Gastrocnemius medialis (tissue), 4 donors: ENCODE results near the gene MMP11. TPM values are rescaled to one million over a fixed set of nuclear protein-coding genes. Genes with fewer than 3 reads are reported as not detected.
A peak's percentile ranks its signal among the peaks of the same experiment; 100 is the strongest.

Experiments
- ATAC-seq, 2 donors: fragments of 150-250 bp; one replicate each; pipeline ENCODE4 v1.9.1; 2016
- DNase-seq, 2 donors: peaks; one replicate each; pipeline ENCODE4 v3.0.0-alpha.2; 2019
- H3K27ac ChIP-seq, 4 donors: fragments of 200-600 bp; sonication (generic); 1 replicate in 1 of 4; 2 replicates in 3 of 4; pipeline ENCODE4 v1.5.1; 2016 to 2018; ENCODE audit warnings: mild to moderate bottlenecking in 2 of 4, moderate library complexity in 1 of 4
- H3K27me3 ChIP-seq, 3 donors: fragments of 200-600 bp; sonication (generic) in 2 of 3; 1 replicate in 1 of 3; 2 replicates in 2 of 3; pipeline versions ENCODE4 v1.5.1 to v1.6.0; 2016 to 2019; ENCODE audit warnings: mild to moderate bottlenecking in 1 of 3, moderate library complexity in 1 of 3
- H3K36me3 ChIP-seq, 2 donors: fragments of 200-600 bp; sonication (generic) in 1 of 2; one replicate each; pipeline ENCODE4 v1.5.1; 2017 to 2018
- H3K4me1 ChIP-seq, 2 donors: fragments of 200-600 bp; sonication (generic) in 1 of 2; one replicate each; pipeline ENCODE4 v1.5.1; 2016 to 2017; ENCODE audit warnings: mild to moderate bottlenecking in 2 of 2
- H3K4me3 ChIP-seq, 4 donors: fragments of 200-600 bp; sonication (generic) in 3 of 4; 1 replicate in 1 of 4; 2 replicates in 3 of 4; pipeline ENCODE4 v1.5.1; 2016 to 2019; ENCODE audit warnings: mild to moderate bottlenecking in 2 of 4
- H3K9me3 ChIP-seq, 3 donors: fragments of 200-600 bp; sonication (generic) in 2 of 3; 1 replicate in 1 of 3; 2 replicates in 2 of 3; pipeline ENCODE4 v1.5.1; 2016 to 2019
- POLR2A ChIP-seq, 2 donors: fragments of 450-650 bp; IDR thresholded peaks; one replicate each; pipeline ENCODE4 v1.6.1; 2017; ENCODE audit warnings: antibody characterized with exemption in 2 of 2, mild to moderate bottlenecking in 2 of 2, moderate library complexity in 2 of 2
- in situ Hi-C, 4 donors: fragments of 200-750 bp; cut with MboI; loops; one replicate each; pipeline versions ENCODE4 v1.15.0 to v1.8.0; 2017; ENCODE audit warnings: low sequenced_read_pairs in 4 of 4
- intact Hi-C: fragments of 100-400 bp; cut with DNase I; formaldehyde crosslinking; loops from one replicate; pipeline ENCODE4 v1.15.1; 2023; ENCODE audit warnings: low total_unique reads
- total RNA-seq, 4 donors: library from RNA; depleted of rRNA; stranded (reverse); fragments of >200 nt; gene quantifications; one replicate each; pipeline versions ENCODE4 v1.1.0 to v1.2.3, GENCODE V29; 2016
- TF ChIP-seq, protein P1 (sequence below), 5 experiments: fragments of 450-650 bp in 3 of 5; fragments of 200-600 bp in 2 of 5; sonication (generic) in 2 of 5; IDR thresholded peaks in 4 of 5; conservative IDR thresholded peaks in 1 of 5; 1 replicate in 4 of 5; 2 replicates in 1 of 5; pipeline ENCODE4 v1.5.1; 2016 to 2019; ENCODE audit warnings: antibody characterized with exemption in 5 of 5, mild to moderate bottlenecking in 3 of 5, moderate library complexity in 3 of 5

MMP11 gene
- total RNA-seq, 4 donors from 2014 or later = 0.91 to 3.6 (median 1.4) TPM; not detected in 1

DNA sequence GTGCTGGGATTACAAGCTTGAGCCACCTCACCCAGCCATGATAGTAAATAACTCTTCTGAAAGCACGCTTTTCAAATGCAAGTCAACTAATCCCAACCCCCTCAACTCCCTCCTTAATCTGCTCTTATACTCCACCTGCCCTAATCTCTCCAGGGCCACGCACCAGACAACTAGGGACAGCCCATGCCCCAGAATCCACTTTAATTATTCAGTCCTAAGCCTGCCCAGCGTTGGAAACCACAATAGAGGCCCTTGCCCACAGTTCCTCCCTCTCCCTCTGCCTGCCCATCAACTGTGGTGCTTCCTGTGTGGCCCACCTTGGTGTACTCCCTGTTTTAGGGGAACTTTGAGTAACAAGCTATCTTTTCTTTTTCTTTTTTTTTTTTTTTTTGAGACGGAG lies 15.8 kb upstream of the MMP11 start:
- in situ Hi-C loops (no loop called here), intact Hi-C loops (no loop called here)
- H3K27ac ChIP-seq = no peak overlapping the region
- ATAC-seq (no peak), DNase-seq (no peak)
- no peaks in the 10 kb centered on the region for H3K27me3 ChIP-seq
- no peak overlapping the region for H3K4me3 ChIP-seq
- TF ChIP-seq, protein P1, sequence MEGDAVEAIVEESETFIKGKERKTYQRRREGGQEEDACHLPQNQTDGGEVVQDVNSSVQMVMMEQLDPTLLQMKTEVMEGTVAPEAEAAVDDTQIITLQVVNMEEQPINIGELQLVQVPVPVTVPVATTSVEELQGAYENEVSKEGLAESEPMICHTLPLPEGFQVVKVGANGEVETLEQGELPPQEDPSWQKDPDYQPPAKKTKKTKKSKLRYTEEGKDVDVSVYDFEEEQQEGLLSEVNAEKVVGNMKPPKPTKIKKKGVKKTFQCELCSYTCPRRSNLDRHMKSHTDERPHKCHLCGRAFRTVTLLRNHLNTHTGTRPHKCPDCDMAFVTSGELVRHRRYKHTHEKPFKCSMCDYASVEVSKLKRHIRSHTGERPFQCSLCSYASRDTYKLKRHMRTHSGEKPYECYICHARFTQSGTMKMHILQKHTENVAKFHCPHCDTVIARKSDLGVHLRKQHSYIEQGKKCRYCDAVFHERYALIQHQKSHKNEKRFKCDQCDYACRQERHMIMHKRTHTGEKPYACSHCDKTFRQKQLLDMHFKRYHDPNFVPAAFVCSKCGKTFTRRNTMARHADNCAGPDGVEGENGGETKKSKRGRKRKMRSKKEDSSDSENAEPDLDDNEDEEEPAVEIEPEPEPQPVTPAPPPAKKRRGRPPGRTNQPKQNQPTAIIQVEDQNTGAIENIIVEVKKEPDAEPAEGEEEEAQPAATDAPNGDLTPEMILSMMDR (IDR thresholded peaks at IDR 0.05 in 4 of 5, conservative IDR thresholded peaks at IDR 0.05 in 1 of 5) = no peak
- no peak for TF ChIP-seq POLR2A (IDR thresholded peaks at IDR 0.05)
- H3K9me3 ChIP-seq = no peaks in the 10 kb centered on the region
- H3K36me3 ChIP-seq = no peaks in the 10 kb centered on the region
- H3K4me1 ChIP-seq = no peaks in the 10 kb centered on the region

DNA sequence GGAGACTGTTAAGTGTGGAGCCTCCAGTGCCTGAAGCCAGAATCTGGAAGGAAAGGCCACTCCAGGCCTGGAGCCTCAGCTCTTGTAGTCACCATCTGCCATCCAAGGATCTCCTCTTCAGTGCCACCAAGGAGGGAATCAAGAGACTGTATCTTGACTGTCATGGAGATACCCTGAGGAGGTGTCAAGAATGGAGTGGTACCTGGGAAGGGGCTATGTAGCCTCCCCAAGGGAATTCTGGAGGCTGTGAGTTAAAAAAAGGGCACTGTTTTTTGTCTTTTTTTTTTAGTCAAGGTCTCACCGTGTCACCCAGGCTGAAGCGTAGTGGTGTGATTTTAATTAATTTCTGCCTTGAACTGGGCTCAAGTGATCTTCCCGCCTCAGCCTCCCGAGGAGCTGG lies 13.1 kb upstream of the MMP11 start:
- Histone ChIP-seq H3K27ac (no peak overlapping the region), H3K27me3 (no peaks in the 10 kb centered on the region), H3K4me1 (peaks cover 3 to 9% of the 10 kb centered on the region in 2 donors), H3K9me3 (no peaks in the 10 kb centered on the region), H3K36me3 (no peaks in the 10 kb centered on the region), H3K4me3 (no peak overlapping the region)
- TF ChIP-seq POLR2A (IDR thresholded peaks at IDR 0.05) = no peak
- intact Hi-C loops (no loop called here), in situ Hi-C loops (no loop called here)
- ATAC-seq = no peak
- no peak for DNase-seq

DNA sequence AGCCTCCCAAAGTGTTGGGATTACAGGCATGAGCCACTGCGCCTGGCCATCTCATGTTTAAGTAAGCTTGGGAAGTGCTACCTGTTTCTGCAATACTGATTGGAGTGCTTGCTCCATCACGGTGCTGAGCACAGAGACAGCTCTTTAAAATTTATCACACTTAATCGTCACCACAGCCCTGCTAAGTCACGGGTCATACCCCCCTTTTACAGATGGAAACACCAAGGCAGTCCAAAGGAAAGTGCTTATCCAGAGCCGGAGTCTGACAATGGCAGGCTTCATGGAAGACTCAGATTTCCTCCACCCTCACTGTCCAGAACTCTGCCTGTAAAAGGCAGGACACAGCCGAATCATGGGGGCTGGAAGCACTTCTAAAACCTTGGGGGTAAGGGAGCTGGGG lies 12.6 kb upstream of the MMP11 start:
- intact Hi-C loops (no loop called here), in situ Hi-C loops (no loop called here)
- no peaks in the 10 kb centered on the region for H3K36me3 ChIP-seq
- no peak overlapping the region for H3K4me3 ChIP-seq
- H3K9me3 ChIP-seq = no peaks in the 10 kb centered on the region
- TF ChIP-seq POLR2A (IDR thresholded peaks at IDR 0.05) = no peak
- TF ChIP-seq, protein P1 (IDR thresholded peaks at IDR 0.05 in 4 of 5, conservative IDR thresholded peaks at IDR 0.05 in 1 of 5) = no peak
- H3K27me3 ChIP-seq = no peaks in the 10 kb centered on the region
- no peak overlapping the region for H3K27ac ChIP-seq
- ATAC-seq (no peak), DNase-seq (no peak)
- peaks cover 8 to 13% of the 10 kb centered on the region in 2 donors for H3K4me1 ChIP-seq

DNA sequence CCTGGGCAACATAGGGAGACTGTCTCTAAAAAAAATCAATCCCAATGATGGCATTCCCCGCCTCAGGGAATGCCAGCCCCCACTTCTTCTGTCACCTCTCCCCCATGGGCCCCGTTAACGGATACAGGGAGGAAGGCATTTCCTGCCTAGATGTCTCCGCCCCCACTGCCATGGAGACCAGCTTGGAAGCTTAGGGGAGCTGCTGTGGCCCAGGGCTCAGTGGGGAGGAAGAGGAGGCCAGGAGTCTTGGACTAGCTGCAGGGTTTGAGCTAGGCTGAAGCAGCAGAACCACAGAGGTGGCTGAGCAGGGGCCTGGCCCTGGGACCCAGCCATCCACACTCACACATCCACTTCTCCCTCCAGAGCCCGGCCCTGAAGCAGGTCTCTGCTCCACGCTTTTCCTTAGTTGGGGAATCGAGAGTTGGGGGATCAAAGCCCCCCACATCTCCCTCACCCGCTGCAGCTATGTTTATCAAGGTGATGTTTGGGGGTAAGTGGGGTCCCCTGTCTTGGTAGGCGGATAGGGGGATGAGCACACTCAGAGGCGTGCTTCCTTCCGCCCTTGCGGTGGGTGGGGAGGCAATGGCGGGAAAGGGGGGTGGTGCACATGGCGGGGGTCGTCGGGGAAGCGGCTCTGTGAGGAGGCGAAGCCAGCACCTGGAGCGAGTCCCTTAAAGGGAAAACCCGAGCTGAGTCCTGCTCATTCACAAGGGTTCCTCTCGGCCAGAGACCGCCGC lies 9.6 kb upstream of the MMP11 start, which contains the start of gene C22orf15:
Gene C22orf15, plus strand, starts transcription at position 149 of the 737 bp plus-strand sequence. Its CDS starts 317 bp downstream, at position 466.
- H3K27me3 ChIP-seq = no peaks in the 10 kb centered on the region
- no peak for DNase-seq
- in situ Hi-C loops (no loop called here), intact Hi-C loops (no loop called here)
- peaks cover 17 to 28% of the 10 kb centered on the region in 2 donors for H3K4me1 ChIP-seq
- H3K9me3 ChIP-seq = no peaks in the 10 kb centered on the region
- no peak within 1 kb of the TSS for H3K4me3 ChIP-seq
- H3K27ac ChIP-seq = peak within 1 kb of the TSS; percentile 5 to 100 (median 98)
- no peaks in the 10 kb centered on the region for H3K36me3 ChIP-seq
- ATAC-seq = no peak
- no peak for TF ChIP-seq POLR2A (IDR thresholded peaks at IDR 0.05)
- TF ChIP-seq, protein P1 (IDR thresholded peaks at IDR 0.05 in 4 of 5, conservative IDR thresholded peaks at IDR 0.05 in 1 of 5) = no peak

DNA sequence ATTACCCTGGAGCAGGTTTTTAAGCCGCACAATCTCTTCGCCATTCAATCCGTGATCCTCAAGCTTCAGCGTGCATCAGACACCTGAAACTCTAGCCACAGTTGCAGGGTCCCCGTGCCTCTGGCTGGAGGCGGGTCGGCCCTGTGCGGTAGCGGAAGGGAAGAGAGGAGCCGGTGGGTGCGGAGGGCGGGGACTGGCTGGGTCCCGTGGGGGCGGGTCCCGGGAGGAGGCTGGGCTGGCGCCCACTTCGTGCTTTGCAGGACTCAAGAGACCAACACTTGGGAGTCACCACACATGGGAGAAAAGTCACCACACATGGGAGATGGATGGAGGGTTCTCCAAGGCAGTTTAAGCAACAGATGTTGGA lies 9.1 kb upstream of the MMP11 start:
- DNase-seq (peak in 1 of 2 donors; percentile 30), ATAC-seq (no peak)
- H3K27ac ChIP-seq = peak overlapping the region in 3 of 4 donors; percentile 96 to 100 (median 99)
- TF ChIP-seq, protein P1 (IDR thresholded peaks at IDR 0.05 in 4 of 5, conservative IDR thresholded peaks at IDR 0.05 in 1 of 5) = no peak
- no peak for TF ChIP-seq POLR2A (IDR thresholded peaks at IDR 0.05)
- H3K9me3 ChIP-seq = no peaks in the 10 kb centered on the region
- no peak overlapping the region for H3K4me3 ChIP-seq
- peaks cover 18 to 28% of the 10 kb centered on the region in 2 donors for H3K4me1 ChIP-seq
- in situ Hi-C loops (no loop called here), intact Hi-C loops (no loop called here)
- H3K27me3 ChIP-seq = no peaks in the 10 kb centered on the region
- H3K36me3 ChIP-seq = no peaks in the 10 kb centered on the region
